IMR-90 (cell line): ENCODE measurements around the gene KDM3A. TPM values are rescaled to one million over a fixed set of nuclear protein-coding genes. Genes with fewer than 3 reads are reported as not detected.

Experiments
- ATAC-seq: fragments of 200-7000 bp; cut with Tn5 transposase; 2 replicates; pipeline ENCODE4 v1.9.1; 2020; ENCODE audit warnings: low read depth, mild to moderate bottlenecking, moderate library complexity
- BruUV-seq: library from RNA; stranded (reverse); fragments of 400-500 nt; replicated peaks from 2 replicates; lab custom pipeline; 2021; lab: Mats Ljungman, UMichigan
- CTCF ChIA-PET: fragments of 300-600 bp; formaldehyde crosslinking; extraction: SDS; loops from one replicate; lab custom pipeline; 2021; ENCODE audit warnings: antibody characterized with exemption; lab: Yijun Ruan, JAX
- POLR2A ChIA-PET: fragments of 300-600 bp; sonication (Branson Sonifier 250); formaldehyde crosslinking; loops from one replicate; lab custom pipeline; 2022; ENCODE audit warnings: antibody characterized with exemption; ENCODE audit not compliant: unreplicated experiment; lab: Charles Lee
- DNase-seq: peaks from one replicate; pipeline ENCODE4 v3.0.0; 2013
- H2AFZ ChIP-seq: replicated peaks from 2 replicates; pipeline ENCODE3; 2013; ENCODE audit warnings: low read length, mild to moderate bottlenecking; ENCODE audit not compliant: poor library complexity
- H2AK5ac ChIP-seq: 2 replicates; pipeline ENCODE4 v1.6.1; 2013; ENCODE audit warnings: low read depth, low read length, inconsistent platforms
- H2AK9ac ChIP-seq: replicated peaks from 2 replicates; pipeline ENCODE3; 2013; ENCODE audit warnings: mild to moderate bottlenecking, low read depth, low read length, moderate library complexity; ENCODE audit not compliant: poor library complexity
- H2BK120ac ChIP-seq: 2 replicates; pipeline ENCODE4 v1.6.1; 2013; ENCODE audit warnings: low read depth, low read length, inconsistent platforms
- H2BK15ac ChIP-seq: 3 replicates; pipeline ENCODE4 v1.6.1; 2013; ENCODE audit warnings: low read depth, low read length, inconsistent platforms
- H2BK20ac ChIP-seq: 2 replicates; pipeline ENCODE4 v1.6.1; 2013; ENCODE audit warnings: low read depth, mild to moderate bottlenecking, inconsistent platforms, low read length, moderate library complexity
- H2BK5ac ChIP-seq: 2 replicates; pipeline ENCODE4 v1.6.1; 2013; ENCODE audit warnings: mild to moderate bottlenecking, low read depth, low read length, inconsistent platforms; ENCODE audit not compliant: poor library complexity, severe bottlenecking
- H3K14ac ChIP-seq: replicated peaks from 2 replicates; pipeline ENCODE4 v1.6.1; 2013; ENCODE audit warnings: low read depth, low read length, inconsistent platforms
- H3K18ac ChIP-seq: 2 replicates; pipeline ENCODE4 v1.6.1; 2013; ENCODE audit warnings: low read depth, low read length, control low read depth
- H3K23ac ChIP-seq: 2 replicates; pipeline ENCODE4 v1.6.1; 2013; ENCODE audit warnings: low read depth, low read length, inconsistent platforms
- H3K27ac ChIP-seq: 2 replicates; pipeline ENCODE4 v1.5.1; 2013; ENCODE audit warnings: mild to moderate bottlenecking, control low read depth, low read length; ENCODE audit not compliant: insufficient read depth
- H3K27me3 ChIP-seq: 2 replicates; pipeline ENCODE4 v1.6.1; 2013; ENCODE audit warnings: low read length; ENCODE audit not compliant: control insufficient read depth, insufficient read depth
- H3K36me3 ChIP-seq: 2 replicates; pipeline ENCODE4 v1.6.1; 2013; ENCODE audit warnings: low read length, mixed read lengths; ENCODE audit not compliant: control insufficient read depth, insufficient read depth
- H3K4ac ChIP-seq: 2 replicates; pipeline ENCODE4 v1.6.1; 2013; ENCODE audit warnings: low read depth, low read length, inconsistent platforms
- H3K4me1 ChIP-seq: 2 replicates; pipeline ENCODE4 v1.6.1; 2013; ENCODE audit warnings: low read length, mixed read lengths; ENCODE audit not compliant: control insufficient read depth, insufficient read depth
- H3K4me2 ChIP-seq: 2 replicates; pipeline ENCODE4 v1.6.1; 2013; ENCODE audit warnings: low read depth, mild to moderate bottlenecking, control low read depth, low read length, moderate library complexity
- H3K4me3 ChIP-seq: 2 replicates; pipeline ENCODE4 v1.5.1; 2013; ENCODE audit warnings: low read depth, mild to moderate bottlenecking, control low read depth, low read length, moderate library complexity; ENCODE audit not compliant: insufficient read depth
- H3K56ac ChIP-seq: 2 replicates; pipeline ENCODE4 v1.6.1; 2013; ENCODE audit warnings: low read length, inconsistent platforms; ENCODE audit not compliant: insufficient read depth; ENCODE audit errors: extremely low read depth
- H3K79me1 ChIP-seq, 2 experiments: 2 replicates each; pipeline ENCODE4 v1.6.1; 2013; ENCODE audit warnings: low read length in 2 of 2, inconsistent platforms in 1 of 2, low read depth in 1 of 2
- H3K9ac ChIP-seq: 2 replicates; pipeline ENCODE4 v1.6.1; 2013; ENCODE audit warnings: low read depth, low read length, control low read depth
- H3K9me1 ChIP-seq: 2 replicates; pipeline ENCODE4 v1.6.1; 2013; ENCODE audit warnings: low read length, inconsistent platforms; ENCODE audit not compliant: insufficient read depth
- H3K9me3 ChIP-seq: 2 replicates; pipeline ENCODE4 v1.6.1; 2013; ENCODE audit warnings: low read length; ENCODE audit not compliant: control insufficient read depth, insufficient read depth
- H4K20me1 ChIP-seq: 2 replicates; pipeline ENCODE4 v1.6.1; 2013; ENCODE audit warnings: low read length, inconsistent platforms; ENCODE audit not compliant: insufficient read depth
- H4K5ac ChIP-seq: 2 replicates; pipeline ENCODE4 v1.6.1; 2013; ENCODE audit warnings: mild to moderate bottlenecking, low read depth, low read length, control low read depth
- H4K8ac ChIP-seq, 2 experiments: 2 replicates each; pipeline ENCODE4 v1.6.1; 2013; ENCODE audit warnings: low read depth in 2 of 2, low read length in 2 of 2, control low read depth in 1 of 2, inconsistent platforms in 1 of 2
- H4K91ac ChIP-seq: 2 replicates; pipeline ENCODE4 v1.6.1; 2013; ENCODE audit warnings: low read depth, low read length, inconsistent platforms; ENCODE audit not compliant: insufficient read depth
- CTCF ChIP-seq: conservative IDR thresholded peaks from 2 replicates; pipeline ENCODE4 v1.5.1; 2012; ENCODE audit warnings: mild to moderate bottlenecking, low read depth, low read length, improper control_type of control experiment
- WGBS, 2 experiments: methylation state at CpG; one replicate each; pipeline versions ENCODE4 v1.1.5 to v1.1.7; 2013; ENCODE audit warnings: missing lambda C conversion rate in 2 of 2; ENCODE audit not compliant: insufficient read length in 1 of 2; ENCODE audit errors: extremely low coverage in 2 of 2; 5-methylcytosine and 5-hydroxymethylcytosine counted together
- dilution Hi-C: fragments of 300-500 bp; cut with HindIII; formaldehyde crosslinking; loops from one replicate; pipeline ENCODE4 v1.14.3; 2018; ENCODE audit warnings: low sequenced_read_pairs; ENCODE audit not compliant: unreplicated experiment
- in situ Hi-C: fragments of 300-500 bp; cut with MboI; formaldehyde crosslinking; loops from 3 replicates; pipeline ENCODE4 v1.14.3; 2019; ENCODE audit warnings: low sequenced_read_pairs, inconsistent platforms, mixed read lengths
- intact Hi-C: fragments of 100-400 bp; cut with micrococcal nuclease; formaldehyde crosslinking; loops from 2 replicates; pipeline ENCODE4 v1.10.0; 2022
- polyA plus RNA-seq, 3 experiments: library from polyadenylated mRNA; depleted of rRNA; stranded (reverse); fragments of >200 nt; gene quantifications; 2 replicates each; pipeline ENCODE4 v1.2.3, GENCODE V29; 2012; ENCODE audit warnings: low replicate concordance in 1 of 3
- total RNA-seq: library from RNA; depleted of rRNA; stranded (reverse); fragments of >200 nt; gene quantifications from 2 replicates; pipeline ENCODE4 v1.2.3, GENCODE V29; 2012

KDM3A gene
- total and polyA plus RNA-seq, 2 of the 4 experiments (the other 2 are of a cell fraction), result 24.8 to 33.3 TPM

- 100% methylated on average over 1 of the region's 4 CpGs; no CpG with 5 or more reads in 1 of the 2 experiments for WGBS, 2 experiments
- no peak for TF ChIP-seq CTCF
- Histone ChIP-seq H2AK9ac (no peak overlapping the region), H2BK5ac (no peak overlapping the region), H3K27me3 (no peaks in the 10 kb centered on the region), H4K91ac (no peak overlapping the region), H3K56ac (no peak overlapping the region), H4K5ac (no peak overlapping the region), H2BK20ac (no peak overlapping the region), H3K27ac (no peak overlapping the region), H4K20me1 (peaks cover 3% of the 10 kb centered on the region; the same call in 1 of the 2 replicates), H3K14ac (no peak overlapping the region), H3K23ac (no peak overlapping the region), H3K9me3 (no peaks in the 10 kb centered on the region), H2BK15ac (no peak overlapping the region), H3K79me1 (peaks cover 13 to 14% of the 10 kb centered on the region in 2 experiments; a peak in 3 of 4 replicates), H2AK5ac (no peak overlapping the region), H3K36me3 (peaks cover 55% of the 10 kb centered on the region), H3K4me1 (no peaks in the 10 kb centered on the region), H3K9ac (no peak overlapping the region), H2AFZ (no peak overlapping the region), H3K4me3 (no peak overlapping the region), H3K18ac (no peak overlapping the region), H4K8ac (no peak overlapping the region), H2BK120ac (no peak overlapping the region), H3K4ac (no peak overlapping the region), H3K9me1 (no peaks in the 10 kb centered on the region), H3K4me2 (no peak overlapping the region)
- no peak for ATAC-seq
- DNase-seq, result no peak
- CTCF ChIA-PET, result no interaction called here
- POLR2A ChIA-PET, result no interaction called here
- BruUV-seq, result no TSS peak
- dilution Hi-C loops (no loop called here), intact Hi-C loops (no loop called here), in situ Hi-C loops (no loop called here)
Measured at GRCh38 chr2:86490245-86490644, 49.1 kb downstream of the KDM3A start.
